T-helper 17 cell (primary cell): ENCODE measurements around the gene COL18A1. TPM values are rescaled to one million over a fixed set of nuclear protein-coding genes. Genes with fewer than 3 reads are reported as not detected.
A peak's percentile ranks its signal among the peaks of the same experiment; 100 is the strongest.

Experiments
- ATAC-seq: fragments of 150-1000 bp; cut with Tn5 transposase; 2 replicates; pipeline ENCODE4 v1.10.0; 2021; ENCODE audit warnings: mild to moderate bottlenecking, moderate library complexity
- DNase-seq, 3 donors: peaks; one replicate each; pipeline versions ENCODE4 v3.0.0 to v3.0.0-alpha.2; 2020 to 2021
- H3K9me3 ChIP-seq: one replicate; pipeline ENCODE4 v1.7.0; 2013; ENCODE audit warnings: low read length, mild to moderate bottlenecking; ENCODE audit not compliant: control insufficient read depth, poor library complexity, severe bottlenecking
- H3K27ac Mint-ChIP-seq: one replicate; pipeline ENCODE4 v1.8.0; 2022; ENCODE audit warnings: mild to moderate bottlenecking, moderate library complexity, mixed read lengths
- H3K27me3 Mint-ChIP-seq: one replicate; pipeline ENCODE4 v1.8.0; 2022; ENCODE audit warnings: mixed read lengths
- H3K36me3 Mint-ChIP-seq: one replicate; pipeline ENCODE4 v1.8.0; 2022; ENCODE audit warnings: low read depth, mixed read lengths
- H3K4me1 Mint-ChIP-seq: one replicate; pipeline ENCODE4 v1.8.0; 2022; ENCODE audit warnings: mild to moderate bottlenecking, mixed read lengths
- H3K4me3 Mint-ChIP-seq: one replicate; pipeline ENCODE4 v1.8.0; 2022; ENCODE audit warnings: mild to moderate bottlenecking, moderate library complexity, mixed read lengths
- total RNA-seq, 4 donors: library from RNA in 2 of 4; stranded (reverse) in 2 of 4; gene quantifications; one replicate each; pipeline ENCODE4 v1.2.3 and lab custom pipeline; 2022 to 2026

COL18A1 gene
- total RNA-seq, 2 donors from 2014 or later: 5.4 to 17.1 TPM

GRCh38 chr21:45551783-45552695 is 147.1 kb downstream of the COL18A1 start:
- no peak for ATAC-seq
- H3K27ac Mint-ChIP-seq: peak overlapping the region; percentile 93
- no peak for DNase-seq
- no peaks in the 10 kb centered on the region for H3K27me3 Mint-ChIP-seq
- H3K36me3 Mint-ChIP-seq: no peaks in the 10 kb centered on the region
- no peaks in the 10 kb centered on the region for H3K9me3 ChIP-seq
- peaks cover 39% of the 10 kb centered on the region for H3K4me1 Mint-ChIP-seq
- peak overlapping the region; percentile 91 for H3K4me3 Mint-ChIP-seq

- Mint-ChIP-seq H3K4me1 (peaks cover 32% of the 10 kb centered on the region), H3K4me3 (no peak overlapping the region), H3K27ac (no peak overlapping the region), H3K27me3 (no peaks in the 10 kb centered on the region), H3K36me3 (no peaks in the 10 kb centered on the region)
- DNase-seq: no peak
- H3K9me3 ChIP-seq: no peaks in the 10 kb centered on the region
- no peak for ATAC-seq
Observed at GRCh38 chr21:45552696-45553391, 147.9 kb downstream of the COL18A1 start.

GRCh38 chr21:45554477-45555175 is 149.7 kb downstream of the COL18A1 start:
- no peaks in the 10 kb centered on the region for H3K36me3 Mint-ChIP-seq
- H3K27ac Mint-ChIP-seq: peak overlapping the region; percentile 92
- ATAC-seq (peak; percentile 89), DNase-seq (peak; percentile 84 to 96 (median 88))
- H3K4me1 Mint-ChIP-seq: peaks cover 29% of the 10 kb centered on the region
- H3K9me3 ChIP-seq: no peaks in the 10 kb centered on the region
- no peaks in the 10 kb centered on the region for H3K27me3 Mint-ChIP-seq
- H3K4me3 Mint-ChIP-seq: peak overlapping the region; percentile 96

GRCh38 chr21:45555251-45555556 is 150.2 kb downstream of the COL18A1 start:
- DNase-seq: no peak
- peaks cover 4% of the 10 kb centered on the region for H3K27me3 Mint-ChIP-seq
- no peaks in the 10 kb centered on the region for H3K9me3 ChIP-seq
- H3K36me3 Mint-ChIP-seq: no peaks in the 10 kb centered on the region
- H3K27ac Mint-ChIP-seq: peak overlapping the region; percentile 92
- no peak for ATAC-seq
- peaks cover 26% of the 10 kb centered on the region for H3K4me1 Mint-ChIP-seq
- H3K4me3 Mint-ChIP-seq: peak overlapping the region; percentile 43

- H3K4me1 Mint-ChIP-seq: peaks cover 23% of the 10 kb centered on the region
- peaks cover 6% of the 10 kb centered on the region for H3K27me3 Mint-ChIP-seq
- peak overlapping the region; percentile 49 for H3K4me3 Mint-ChIP-seq
- H3K27ac Mint-ChIP-seq: no peak overlapping the region
- H3K9me3 ChIP-seq: no peaks in the 10 kb centered on the region
- ATAC-seq (peak; percentile 42), DNase-seq (peak in 2 of 3 donors; percentile 34 to 48)
- H3K36me3 Mint-ChIP-seq: no peaks in the 10 kb centered on the region
Observed at GRCh38 chr21:45555557-45556301, 150.8 kb downstream of the COL18A1 start.

GRCh38 chr21:45556302-45556644 is 151.3 kb downstream of the COL18A1 start:
- Mint-ChIP-seq H3K36me3 (no peaks in the 10 kb centered on the region), H3K4me3 (peak overlapping the region; percentile 67), H3K27me3 (peaks cover 9% of the 10 kb centered on the region), H3K27ac (no peak overlapping the region), H3K4me1 (peaks cover 18% of the 10 kb centered on the region)
- ATAC-seq (no peak), DNase-seq (no peak)
- H3K9me3 ChIP-seq: no peaks in the 10 kb centered on the region

GRCh38 chr21:45556645-45557615 is 152.0 kb downstream of the COL18A1 start:
- DNase-seq (no peak), ATAC-seq (no peak)
- Mint-ChIP-seq H3K27me3 (peaks cover 9% of the 10 kb centered on the region), H3K4me3 (peak overlapping the region; percentile 67), H3K27ac (no peak overlapping the region), H3K4me1 (peaks cover 11% of the 10 kb centered on the region), H3K36me3 (no peaks in the 10 kb centered on the region)
- no peaks in the 10 kb centered on the region for H3K9me3 ChIP-seq

GRCh38 chr21:45557616-45558043 is 152.7 kb downstream of the COL18A1 start:
- Mint-ChIP-seq H3K4me1 (peaks cover 9% of the 10 kb centered on the region), H3K27ac (no peak overlapping the region), H3K36me3 (no peaks in the 10 kb centered on the region), H3K27me3 (peaks cover 15% of the 10 kb centered on the region), H3K4me3 (no peak overlapping the region)
- H3K9me3 ChIP-seq: no peaks in the 10 kb centered on the region
- DNase-seq: no peak
- no peak for ATAC-seq

- H3K4me1 Mint-ChIP-seq: peaks cover 9% of the 10 kb centered on the region
- H3K27me3 Mint-ChIP-seq: peaks cover 20% of the 10 kb centered on the region
- H3K4me3 Mint-ChIP-seq: no peak overlapping the region
- no peaks in the 10 kb centered on the region for H3K9me3 ChIP-seq
- no peak for DNase-seq
- no peak for ATAC-seq
- H3K27ac Mint-ChIP-seq: no peak overlapping the region
- H3K36me3 Mint-ChIP-seq: peaks cover 2% of the 10 kb centered on the region
Observed at GRCh38 chr21:45558044-45558721, 153.2 kb downstream of the COL18A1 start.

GRCh38 chr21:45559216-45560105 is 154.5 kb downstream of the COL18A1 start:
- peaks cover 21% of the 10 kb centered on the region for H3K27me3 Mint-ChIP-seq
- H3K27ac Mint-ChIP-seq: no peak overlapping the region
- peaks cover 2% of the 10 kb centered on the region for H3K36me3 Mint-ChIP-seq
- DNase-seq (no peak), ATAC-seq (no peak)
- H3K4me1 Mint-ChIP-seq: peaks cover 9% of the 10 kb centered on the region
- H3K4me3 Mint-ChIP-seq: no peak overlapping the region
- H3K9me3 ChIP-seq: no peaks in the 10 kb centered on the region
